BJ (cell line): Measurements from ENCODE around the gene BRF1. TPM values are rescaled to one million over a fixed set of nuclear protein-coding genes. Genes with fewer than 3 reads are reported as not detected.

Experiments used
- CTCF ChIA-PET: fragments of 350-600 bp; formaldehyde crosslinking; extraction: SDS; loops from one replicate; lab custom pipeline; 2021; ENCODE audit warnings: antibody characterized with exemption, inconsistent platforms; lab: Yijun Ruan, JAX
- POLR2A ChIA-PET: fragments of 300-600 bp; sonication (Branson Sonifier 250); formaldehyde crosslinking; extraction: SDS; loops from one replicate; lab custom pipeline; 2021; ENCODE audit warnings: antibody characterized with exemption; lab: Charles Lee
- DNase-seq: peaks from one replicate; pipeline ENCODE4 v3.0.0-alpha.2; 2011; ENCODE audit warnings: low read depth
- H3K27me3 ChIP-seq: 2 replicates; pipeline ENCODE4 v1.6.0; 2011; ENCODE audit warnings: low read length; ENCODE audit not compliant: control insufficient read depth, insufficient read depth
- H3K36me3 ChIP-seq: 2 replicates; pipeline ENCODE4 v1.5.1; 2011; ENCODE audit warnings: low read length; ENCODE audit not compliant: control insufficient read depth, insufficient read depth
- H3K4me3 ChIP-seq: 2 replicates; pipeline ENCODE4 v1.5.1; 2011; ENCODE audit warnings: low read depth, mild to moderate bottlenecking, control low read depth, low read length
- CTCF ChIP-seq: IDR thresholded peaks from 2 replicates; pipeline ENCODE4 v1.5.1; 2011; ENCODE audit warnings: low read depth, mild to moderate bottlenecking, control low read depth, inconsistent platforms, low read length, moderate library complexity; ENCODE audit not compliant: insufficient read depth
- polyA plus RNA-seq: library from polyadenylated mRNA; depleted of rRNA; stranded (reverse); fragments of >200 nt; gene quantifications from 2 replicates; pipeline ENCODE4 v1.2.3, GENCODE V29; 2011

BRF1 gene
- polyA plus RNA-seq, 1 experiment = 8.2 TPM

DNA sequence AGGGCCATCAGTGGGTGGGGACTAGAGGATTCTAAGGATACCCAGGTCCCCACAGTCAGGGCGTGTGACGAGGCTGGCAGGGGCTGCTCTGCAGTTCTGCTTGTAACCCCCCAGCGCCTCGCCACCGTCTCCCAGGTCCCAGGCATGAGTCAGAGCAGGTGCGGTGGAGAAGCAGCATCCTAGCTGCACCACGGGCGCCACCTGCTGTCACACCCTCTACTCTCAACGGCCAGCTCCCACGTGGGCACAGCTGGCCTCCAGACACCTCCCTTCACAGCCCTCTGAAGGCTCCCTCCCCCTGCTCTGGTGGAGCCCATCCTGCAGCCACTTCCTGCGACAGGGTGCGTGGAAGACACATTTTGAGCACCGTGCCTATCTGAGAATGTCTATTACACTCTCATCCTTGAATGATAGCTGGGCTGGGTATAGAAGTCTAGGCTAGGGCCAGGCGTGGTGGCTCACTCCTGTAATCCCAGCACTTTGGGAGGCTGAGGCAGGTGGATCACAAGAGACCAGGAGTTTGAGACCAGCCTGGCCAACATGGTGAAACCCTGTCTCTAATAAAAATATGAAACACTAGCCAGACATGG lies 112.8 kb downstream of the BRF1 start:
- no peaks in the 10 kb centered on the region; the same call in 1 of the 2 replicates for H3K27me3 ChIP-seq
- ChIA-PET POLR2A (no interaction called here), CTCF (no interaction called here)

DNA sequence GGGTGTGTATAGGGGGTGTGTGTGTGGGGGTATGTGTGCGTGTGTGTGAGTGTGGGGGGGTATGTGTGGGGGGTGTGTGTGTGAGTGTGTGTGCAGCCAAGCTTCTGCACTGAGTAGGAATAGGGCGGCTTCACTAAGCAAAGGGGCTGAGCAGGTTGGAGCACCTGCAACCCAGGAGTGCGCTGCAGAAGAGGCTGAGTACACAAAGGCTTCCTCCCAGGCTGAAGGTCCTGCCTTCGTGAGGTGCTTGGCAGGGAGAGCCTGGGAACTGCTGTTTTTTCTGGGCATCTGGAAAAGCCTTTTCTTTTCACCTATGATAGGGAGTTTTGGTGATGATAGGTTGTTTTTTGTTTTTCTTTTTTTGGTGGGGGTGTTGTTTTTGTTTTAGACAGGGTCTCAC lies 113.7 kb downstream of the BRF1 start:
- ChIA-PET CTCF (interaction anchor here (0.6 kb wide), 1 partner anchor 16 kb away, joined by 4 read pairs; no protein-coding TSS in a partner anchor), POLR2A (no interaction called here)
- Histone ChIP-seq H3K27me3 (no peaks in the 10 kb centered on the region; the same call in 1 of the 2 replicates), H3K4me3 (no peak overlapping the region), H3K36me3 (no peaks in the 10 kb centered on the region)
- TF ChIP-seq CTCF = no peak
- no peak for DNase-seq

More for the DNA sequence above, 112.8 kb downstream of the BRF1 start:
- Histone ChIP-seq H3K4me3 (no peak overlapping the region), H3K36me3 (no peaks in the 10 kb centered on the region)
- no peak for TF ChIP-seq CTCF
- no peak for DNase-seq

GRCh38 chr14:105185973-105186372 lies 114.8 kb downstream of the BRF1 start:
- H3K27me3 ChIP-seq = no peaks in the 10 kb centered on the region; the same call in 1 of the 2 replicates
- TF ChIP-seq CTCF = no peak
- DNase-seq = no peak
- H3K36me3 ChIP-seq = no peaks in the 10 kb centered on the region
- POLR2A ChIA-PET = no interaction called here
- CTCF ChIA-PET = no interaction called here
- H3K4me3 ChIP-seq = no peak overlapping the region

- POLR2A ChIA-PET = no interaction called here
- no peaks in the 10 kb centered on the region; the same call in 1 of the 2 replicates for H3K27me3 ChIP-seq
- H3K36me3 ChIP-seq = no peaks in the 10 kb centered on the region
- no peak for TF ChIP-seq CTCF
- CTCF ChIA-PET = interaction anchor here (0.7 kb wide), 1 partner anchor 9 kb away, joined by 4 read pairs; no protein-coding TSS in a partner anchor
- no peak for DNase-seq
- no peak overlapping the region for H3K4me3 ChIP-seq
Observed at GRCh38 chr14:105185001-105185400, 115.8 kb downstream of the BRF1 start.

DNA sequence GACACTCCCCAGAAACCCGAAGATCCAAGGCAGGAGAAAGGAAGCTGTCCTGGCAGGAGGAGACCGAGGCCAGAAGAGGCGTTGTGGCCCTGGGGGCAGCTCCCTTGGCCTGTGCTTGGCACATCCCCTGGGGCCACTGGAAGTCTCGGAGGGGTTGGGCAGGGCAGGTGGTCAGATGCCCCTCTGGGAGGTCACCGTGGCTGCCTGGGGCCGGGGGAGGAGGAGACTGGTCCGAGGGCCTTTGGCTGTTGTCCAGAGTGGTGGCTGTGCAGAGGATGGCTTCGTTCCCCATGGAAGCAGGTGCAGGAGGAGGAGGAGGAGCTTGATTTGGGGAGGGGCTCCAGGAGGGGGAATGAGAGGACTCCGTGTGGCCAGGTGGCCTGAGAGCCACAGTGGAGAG lies 116.3 kb downstream of the BRF1 start:
- TF ChIP-seq CTCF = no peak
- DNase-seq = no peak
- Histone ChIP-seq H3K4me3 (no peak overlapping the region), H3K36me3 (no peaks in the 10 kb centered on the region), H3K27me3 (no peaks in the 10 kb centered on the region; the same call in 1 of the 2 replicates)
- CTCF ChIA-PET = interaction anchor here (0.7 to 0.8 kb wide), 2 partner anchors 9 to 17 kb away, joined by 3 to 4 read pairs; no protein-coding TSS in a partner anchor
- POLR2A ChIA-PET = no interaction called here
